Stimulated activated CD4-positive, alpha-beta T cell treated with anti-CD3 and anti-CD28 coated beads, Interleukin-1b, Interleukin-23, amount 100 ng/mL, for 1 hour (primary cell): ENCODE data around the gene PTK7.
"Not testable (repeated sequence)": the region's sequence is repeated elsewhere in the genome, so short reads cannot be mapped to it uniquely, and the experiment has no call there.

Source experiments
- DNase-seq, 2 donors: peaks; one replicate each; pipeline ENCODE4 v3.0.0-alpha.2; 2020; ENCODE audit warnings: low read depth in 2 of 2

The PTK7 gene

GRCh38 chr6:43075670-43076463 is at the start of gene PTK7:
PTK7 (plus strand) TSS chr6:43076314; CDS start chr6:43076489, 175 bp downstream.
- DNase-seq, result no peak

GRCh38 chr6:43026365-43026764 is 49.7 kb upstream of the PTK7 start:
- DNase-seq, result no peak

- DNase-seq, result no peak
Observed at GRCh38 chr6:43029120-43029519, 47.0 kb upstream of the PTK7 start.

GRCh38 chr6:43032326-43032725 is 43.8 kb upstream of the PTK7 start:
- DNase-seq, result no peak

GRCh38 chr6:43033496-43034189 is 42.5 kb upstream of the PTK7 start:
- DNase-seq, result no peak

- no peak for DNase-seq
Observed at GRCh38 chr6:43034190-43034525, 42.0 kb upstream of the PTK7 start.

GRCh38 chr6:43035495-43036194 is 40.5 kb upstream of the PTK7 start:
- no peak for DNase-seq

- DNase-seq, result no peak
Observed at GRCh38 chr6:43036712-43037111, 39.4 kb upstream of the PTK7 start.

- no peak for DNase-seq
Observed at GRCh38 chr6:43037197-43037596, 38.9 kb upstream of the PTK7 start.

- DNase-seq, result no peak
Observed at GRCh38 chr6:43037706-43038105, 38.4 kb upstream of the PTK7 start.

- DNase-seq, result no peak
Observed at GRCh38 chr6:43038727-43039126, 37.4 kb upstream of the PTK7 start.

GRCh38 chr6:43040542-43041257 is 35.4 kb upstream of the PTK7 start:
- no peak for DNase-seq

GRCh38 chr6:43041475-43041874 is 34.6 kb upstream of the PTK7 start:
- not testable (repeated sequence) for DNase-seq

GRCh38 chr6:43043310-43043709 is 32.8 kb upstream of the PTK7 start:
- no peak for DNase-seq

GRCh38 chr6:43045371-43045930 is 30.7 kb upstream of the PTK7 start:
- no peak for DNase-seq

GRCh38 chr6:43047998-43048397 is 28.1 kb upstream of the PTK7 start:
- DNase-seq, result no peak

GRCh38 chr6:43050981-43051380 is 25.1 kb upstream of the PTK7 start:
- no peak for DNase-seq

- no peak for DNase-seq
Observed at GRCh38 chr6:43052225-43052841, 23.8 kb upstream of the PTK7 start.

GRCh38 chr6:43052842-43053544 is 23.1 kb upstream of the PTK7 start:
- DNase-seq, result no peak

GRCh38 chr6:43053545-43054205 is 22.4 kb upstream of the PTK7 start, which contains the start of gene CUL7:
CUL7 (minus strand) TSS chr6:43053851; CDS start chr6:43052788, 1,063 bp downstream.
- peak; percentile 77 for DNase-seq
